ENCODE results near the gene DNAJC5.

GRCh38 chr20:63961664-63962425 lies 66.9 kb downstream of the DNAJC5 start:
- TF ChIP-seq EZH2phosphoT487 (IDR thresholded peaks at IDR 0.05; ENCODE audit: unreplicated experiment): no peak
- TF ChIP-seq CTCF (conservative IDR thresholded peaks at IDR 0.05; ENCODE audit: low read depth in 2 of 2): no peak
- TF ChIP-seq JUNB (IDR thresholded peaks at IDR 0.05; ENCODE audit: unreplicated experiment): no peak
- no peak for TF ChIP-seq CREB1 (CRISPR knock-in tag; IDR thresholded peaks at IDR 0.05; ENCODE audit: low read depth)
- no peak for TF ChIP-seq ZNF331 (CRISPR knock-in tag; IDR thresholded peaks at IDR 0.05; ENCODE audit: low read depth)
- TF ChIP-seq POLR2AphosphoS5 (IDR thresholded peaks at IDR 0.05; ENCODE audit: low read depth): no peak
- TF ChIP-seq EZH2 (IDR thresholded peaks at IDR 0.05; ENCODE audit: low read depth, unreplicated experiment): no peak
- TF ChIP-seq ZNF114 (CRISPR knock-in tag; IDR thresholded peaks at IDR 0.05): no peak
- TF ChIP-seq REST (IDR thresholded peaks at IDR 0.05; ENCODE audit: unreplicated experiment): no peak
- TF ChIP-seq ETS1 (IDR thresholded peaks at IDR 0.05): no peak
